K562 (cell line): Measurements from ENCODE around the gene ANKRD2. TPM values are rescaled to one million over a fixed set of nuclear protein-coding genes. Genes with fewer than 3 reads are reported as not detected.

ENCODE experiments used
- ATAC-seq: fragments of 200-7000 bp; cut with Tn5 transposase; 3 replicates; pipeline ENCODE4 v1.9.1; 2020; ENCODE audit warnings: moderate library complexity
- BruUV-seq: library from RNA; stranded (reverse); fragments of 400-500 nt; replicated peaks from 2 replicates; lab custom pipeline; 2021; lab: Mats Ljungman, UMichigan
- CTCF ChIA-PET: fragments of 300-600 bp; formaldehyde crosslinking; extraction: SDS; loops from one replicate; lab custom pipeline; 2021; ENCODE audit warnings: low intra/inter-chr PET ratio; lab: Yijun Ruan, JAX
- POLR2A ChIA-PET: fragments of 300-600, 350-650 bp; sonication (Branson Sonifier 250); formaldehyde crosslinking; extraction: SDS; loops from one replicate; lab custom pipeline; 2021; ENCODE audit warnings: antibody characterized with exemption, inconsistent platforms; lab: Yijun Ruan, JAX
- DNase-seq, 4 experiments: peaks; one replicate each; pipeline versions ENCODE4 v3.0.0 to v3.0.0-alpha.2; 2011 to 2018; ENCODE audit warnings: low spot score in 3 of 4, mixed read lengths in 3 of 4; ENCODE audit errors: extremely low read depth in 1 of 4
- FAIRE-seq: peaks from 2 replicates; lab custom pipeline; 2011; peaks lifted over from hg19 to GRCh38; lab: Jason Lieb, UNC
- H2AFZ ChIP-seq: 2 replicates; pipeline ENCODE4 v1.6.0; 2011; ENCODE audit warnings: low read depth, low read length, control low read depth, inconsistent platforms
- H3K27ac ChIP-seq: fragments of 200-600 bp; 3 replicates; pipeline ENCODE4 v1.8.0; 2011; ENCODE audit warnings: low read depth, mild to moderate bottlenecking, control low read depth, inconsistent platforms, low read length, moderate library complexity, mixed read lengths; ENCODE audit errors: extremely low read depth
- H3K27me3 ChIP-seq, 2 experiments: fragments of 300-600 bp in 1 of 2; 2 replicates in 1 of 2; 3 replicates in 1 of 2; pipeline versions ENCODE4 v1.6.0 to v1.8.0; 2011; ENCODE audit warnings: inconsistent platforms in 2 of 2, low read length in 2 of 2, mild to moderate bottlenecking in 1 of 2, mixed read lengths in 1 of 2, moderate library complexity in 1 of 2; ENCODE audit not compliant: control insufficient read depth in 2 of 2, insufficient read depth in 2 of 2
- H3K36me3 ChIP-seq: fragments of 300-600 bp; 3 replicates; pipeline ENCODE4 v1.8.0; 2011; ENCODE audit warnings: mild to moderate bottlenecking, low read length, inconsistent platforms; ENCODE audit not compliant: control insufficient read depth, insufficient read depth
- H3K4me1 ChIP-seq, 2 experiments: fragments of 200-600 bp in 1 of 2; replicated peaks in 1 of 2; 2 replicates in 1 of 2; 3 replicates in 1 of 2; pipeline versions ENCODE4 v1.5.1 to v1.8.0; 2011; ENCODE audit warnings: inconsistent platforms in 2 of 2, low read length in 2 of 2, mild to moderate bottlenecking in 1 of 2, mixed read lengths in 1 of 2, moderate library complexity in 1 of 2; ENCODE audit not compliant: control insufficient read depth in 2 of 2, insufficient read depth in 2 of 2
- H3K4me2 ChIP-seq: 2 replicates; pipeline ENCODE4 v1.6.1; 2011; ENCODE audit warnings: low read length, control low read depth, inconsistent platforms, mixed read lengths; ENCODE audit not compliant: insufficient read depth
- H3K4me3 ChIP-seq: fragments of 200-600 bp; sonication (generic), shearing (Covaris generic); 2 replicates; pipeline ENCODE4 v1.5.1; 2016; ENCODE audit warnings: control low read depth, inconsistent platforms
- H3K79me2 ChIP-seq: fragments of 200-600 bp; 3 replicates; pipeline ENCODE4 v1.8.0; 2011; ENCODE audit warnings: low read length, inconsistent platforms; ENCODE audit not compliant: control insufficient read depth, insufficient read depth
- H3K9ac ChIP-seq, 2 experiments: 2 replicates each; pipeline versions ENCODE4 v1.6.0 to v1.6.1; 2011; ENCODE audit warnings: low read depth in 2 of 2, low read length in 2 of 2, control low read depth in 1 of 2, inconsistent platforms in 1 of 2, mild to moderate bottlenecking in 1 of 2, mixed read lengths in 1 of 2; ENCODE audit not compliant: insufficient read depth in 1 of 2
- H3K9me1 ChIP-seq: one replicate; pipeline ENCODE4 v1.6.0; 2011; ENCODE audit warnings: inconsistent platforms, mild to moderate bottlenecking, low read length, moderate library complexity; ENCODE audit not compliant: control insufficient read depth, insufficient read depth
- H3K9me3 ChIP-seq: replicated peaks from 2 replicates; pipeline ENCODE4 v1.5.1; 2011; ENCODE audit warnings: low read depth, low read length, inconsistent platforms; ENCODE audit not compliant: control insufficient read depth, insufficient read depth
- H4K20me1 ChIP-seq: replicated peaks from 2 replicates; pipeline ENCODE4 v1.6.1; 2011; ENCODE audit warnings: low read length, inconsistent platforms, mixed read lengths; ENCODE audit not compliant: control insufficient read depth, insufficient read depth
- CXXC5 ChIP-seq: fragments of 250-450 bp; sonication (Bioruptor Pico); IDR thresholded peaks from 2 replicates; pipeline ENCODE4 v1.8.0; 2022; ENCODE audit warnings: inconsistent platforms, mild to moderate bottlenecking, moderate library complexity
- KDM4B ChIP-seq, 2 experiments: fragments of 450-650 bp in 1 of 2; sonication (generic) in 1 of 2; IDR thresholded peaks; 2 replicates each; pipeline ENCODE4 v1.6.1; 2016 to 2017; ENCODE audit warnings: borderline replicate concordance in 2 of 2, antibody characterized with exemption in 1 of 2, low read depth in 1 of 2, mild to moderate bottlenecking in 1 of 2
- MAZ ChIP-seq, 2 experiments: fragments of 450-650 bp in 1 of 2; sonication (generic) in 1 of 2; formaldehyde crosslinking; IDR thresholded peaks in 1 of 2; conservative IDR thresholded peaks in 1 of 2; 2 replicates each; pipeline versions ENCODE4 v1.4.0 to v1.5.0; 2020; ENCODE audit warnings: mild to moderate bottlenecking in 1 of 2, missing genetic modification reagents in 1 of 2
- NFXL1 ChIP-seq: fragments of 450-650 bp; formaldehyde crosslinking; IDR thresholded peaks from 2 replicates; pipeline ENCODE4 v1.4.0; 2021; ENCODE audit warnings: mild to moderate bottlenecking
- PHF21A ChIP-seq: fragments of 450-650 bp; IDR thresholded peaks from 2 replicates; pipeline ENCODE4 v1.6.1; 2017; ENCODE audit warnings: low read depth, borderline replicate concordance
- SMAD1 ChIP-seq: fragments of 150-350 bp; IDR thresholded peaks from 2 replicates; pipeline ENCODE4 v1.6.1; 2014; ENCODE audit warnings: low read length, low read depth; ENCODE audit not compliant: partially characterized antibody
- ZNF280A ChIP-seq: fragments of 450-650 bp; IDR thresholded peaks from 2 replicates; pipeline ENCODE4 v1.6.1; 2018; ENCODE audit warnings: mild to moderate bottlenecking, low read depth; ENCODE audit not compliant: partially characterized antibody
- ZNF311 ChIP-seq: fragments of 250-450 bp; sonication (Bioruptor Pico); IDR thresholded peaks from 2 replicates; pipeline ENCODE4 v1.4.0; 2020; ENCODE audit warnings: mild to moderate bottlenecking, moderate library complexity
- ZNF707 ChIP-seq: fragments of 250-450 bp; sonication (Bioruptor Pico); conservative IDR thresholded peaks from 2 replicates; pipeline ENCODE4 v1.8.0; 2022; ENCODE audit warnings: inconsistent platforms, mild to moderate bottlenecking, moderate library complexity
- in situ Hi-C: fragments of 300-500 bp; cut with MboI; formaldehyde crosslinking; loops from 4 replicates; pipeline ENCODE4 v1.15.0; 2018; ENCODE audit warnings: inconsistent platforms, mixed read lengths
- intact Hi-C: fragments of 100-400 bp; cut with micrococcal nuclease; formaldehyde crosslinking; loops from 2 replicates; pipeline ENCODE4 v1.14.2; 2022
- polyA plus RNA-seq, 8 experiments: library from polyadenylated mRNA; depleted of rRNA in 4 of 8; stranded (reverse) in 5 of 8; unstranded in 3 of 8; fragments of >200 nt; fragmentation: Nextera tagmentation in 2 of 8; fragmentation: Illumina TruSeq in 1 of 8; extraction: Ambion mirVana in 2 of 8; extraction: Trizol in 1 of 8; gene quantifications; 2 replicates each; pipeline versions ENCODE4 v1.2.1 to v1.2.3, GENCODE V29; 2011 to 2014; ENCODE audit warnings: inconsistent platforms in 1 of 8, missing spikeins in 1 of 8
- total RNA-seq, 7 experiments: library from RNA; depleted of rRNA in 6 of 7; stranded (reverse); fragments of >200 nt in 6 of 7; fragmentation: Illumina TruSeq in 2 of 7; extraction: Trizol in 2 of 7; gene quantifications; 2 replicates each; pipeline versions ENCODE4 v1.2.1 to v1.2.3, GENCODE V29; 2011 to 2021; ENCODE audit warnings: low replicate concordance in 1 of 7

The ANKRD2 gene
- total and polyA plus RNA-seq, 9 of the 15 experiments (the other 6 are each of a cell fraction or from before 2014, with no cell fraction given), result not detected

GRCh38 chr10:97631098-97631497 is 58.5 kb downstream of the ANKRD2 start:
- no peak for FAIRE-seq
- H3K9ac ChIP-seq, result no peak overlapping the region
- in situ Hi-C loops (no loop called here), intact Hi-C loops (no loop called here)
- no peak for DNase-seq
- H3K4me3 ChIP-seq, result no peak overlapping the region
- peaks cover 5% of the 10 kb centered on the region; the same call in 1 of the 3 replicates for H3K36me3 ChIP-seq
- no peaks in the 10 kb centered on the region for H3K27me3 ChIP-seq
- no peak for ATAC-seq
- H4K20me1 ChIP-seq, result no peaks in the 10 kb centered on the region
- H2AFZ ChIP-seq, result no peak overlapping the region
- peaks cover 27% of the 10 kb centered on the region for H3K79me2 ChIP-seq
- no peaks in the 10 kb centered on the region for H3K9me1 ChIP-seq
- no peaks in the 10 kb centered on the region for H3K9me3 ChIP-seq
- POLR2A ChIA-PET, result no interaction called here
- CTCF ChIA-PET, result no interaction called here
- TF ChIP-seq PHF21A (no peak), NFXL1 (no peak), ZNF280A (no peak), MAZ (CRISPR knock-in tag; conservative IDR thresholded peaks at IDR 0.05 in 1 of 2, IDR thresholded peaks at IDR 0.05 in 1 of 2) (no peak), KDM4B (IDR thresholded peaks at IDR 0.05; ENCODE audit: borderline replicate concordance in 2 of 2, low read depth in 1 of 2) (no peak), ZNF707 (CRISPR knock-in tag) (no peak), SMAD1 (no peak), ZNF311 (no peak), CXXC5 (CRISPR knock-in tag) (no peak)
- no TSS peak for BruUV-seq
- peaks cover 12 to 21% of the 10 kb centered on the region in 2 experiments; a peak in 4 of 5 replicates for H3K4me1 ChIP-seq
- no peak overlapping the region for H3K4me2 ChIP-seq
- no peak overlapping the region for H3K27ac ChIP-seq
